ENCODE measurements around the gene CDH4.

Gene CDH4

GRCh38 chr20:61297491-61297890 lies 45.4 kb downstream of the CDH4 start:
- Mint-ChIP-seq H3K9me3 (no peaks in the 10 kb centered on the region), H3K36me3 (ENCODE audit: low read depth) (no peaks in the 10 kb centered on the region), H3K27ac (no peak overlapping the region), H3K4me3 (no peak overlapping the region), H3K27me3 (ENCODE audit: low read depth) (no peaks in the 10 kb centered on the region), H3K4me1 (ENCODE audit: low read depth) (no peaks in the 10 kb centered on the region)

DNA sequence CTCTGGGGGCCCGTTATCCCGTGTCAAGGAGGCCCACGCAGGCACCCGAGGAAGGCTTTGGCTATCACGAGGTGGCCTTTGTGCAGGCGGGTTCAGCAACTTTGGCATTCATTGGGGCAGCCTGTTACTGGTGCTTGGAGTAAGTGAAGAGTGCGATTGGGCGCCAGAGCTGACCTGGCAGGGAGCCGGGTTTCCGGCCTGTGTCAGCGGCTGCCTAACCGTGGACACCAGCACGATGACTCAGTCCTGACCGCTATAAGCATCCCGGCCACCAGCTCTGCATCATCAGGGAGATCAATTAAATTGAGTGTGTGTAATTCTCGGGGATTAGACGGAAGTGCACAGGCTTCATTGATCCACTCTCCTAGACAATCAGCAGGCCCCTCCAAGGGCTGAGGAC lies 45.9 kb downstream of the CDH4 start:
- Mint-ChIP-seq H3K4me1 (ENCODE audit: low read depth) (no peaks in the 10 kb centered on the region), H3K36me3 (ENCODE audit: low read depth) (no peaks in the 10 kb centered on the region), H3K4me3 (no peak overlapping the region), H3K27ac (no peak overlapping the region), H3K9me3 (no peaks in the 10 kb centered on the region), H3K27me3 (ENCODE audit: low read depth) (no peaks in the 10 kb centered on the region)

GRCh38 chr20:61298661-61299060 lies 46.6 kb downstream of the CDH4 start:
- H3K4me1 Mint-ChIP-seq (ENCODE audit: low read depth), result no peaks in the 10 kb centered on the region
- H3K27ac Mint-ChIP-seq, result no peak overlapping the region
- H3K9me3 Mint-ChIP-seq, result no peaks in the 10 kb centered on the region
- no peaks in the 10 kb centered on the region for H3K36me3 Mint-ChIP-seq (ENCODE audit: low read depth)
- no peaks in the 10 kb centered on the region for H3K27me3 Mint-ChIP-seq (ENCODE audit: low read depth)
- no peak overlapping the region for H3K4me3 Mint-ChIP-seq

GRCh38 chr20:61299104-61299503 lies 47.0 kb downstream of the CDH4 start:
- H3K9me3 Mint-ChIP-seq, result no peaks in the 10 kb centered on the region

GRCh38 chr20:61299618-61300017 lies 47.6 kb downstream of the CDH4 start:
- Mint-ChIP-seq H3K9me3 (no peaks in the 10 kb centered on the region), H3K4me1 (ENCODE audit: low read depth) (no peaks in the 10 kb centered on the region), H3K36me3 (ENCODE audit: low read depth) (no peaks in the 10 kb centered on the region), H3K27me3 (ENCODE audit: low read depth) (no peaks in the 10 kb centered on the region), H3K4me3 (no peak overlapping the region), H3K27ac (no peak overlapping the region)

More at GRCh38 chr20:61299104-61299503, 47.0 kb downstream of the CDH4 start:
- no peak overlapping the region for H3K4me3 Mint-ChIP-seq
- no peaks in the 10 kb centered on the region for H3K27me3 Mint-ChIP-seq (ENCODE audit: low read depth)
- no peak overlapping the region for H3K27ac Mint-ChIP-seq
- H3K4me1 Mint-ChIP-seq (ENCODE audit: low read depth), result no peaks in the 10 kb centered on the region
- no peaks in the 10 kb centered on the region for H3K36me3 Mint-ChIP-seq (ENCODE audit: low read depth)

DNA sequence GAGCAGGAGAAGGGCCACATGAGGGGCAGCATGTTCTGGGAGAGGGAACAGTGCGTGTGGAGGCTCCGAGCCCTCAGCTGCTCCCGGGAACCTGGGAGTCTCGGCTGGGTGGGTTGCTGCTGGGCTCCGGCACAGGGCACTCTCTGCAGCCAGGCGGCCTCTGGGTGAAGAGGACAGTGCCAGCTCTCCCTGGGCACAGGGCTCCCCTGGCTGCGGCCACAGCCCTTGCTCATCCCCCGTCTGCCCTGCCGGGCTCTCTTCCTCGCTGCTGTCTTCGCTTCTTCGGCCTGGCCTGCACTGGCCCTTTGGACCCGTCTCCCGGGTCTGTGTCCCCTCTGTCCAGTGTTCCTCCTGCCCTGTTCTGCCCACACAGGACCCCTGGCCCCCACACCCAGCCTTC lies 48.2 kb downstream of the CDH4 start:
- Mint-ChIP-seq H3K9me3 (no peaks in the 10 kb centered on the region), H3K4me3 (no peak overlapping the region), H3K4me1 (ENCODE audit: low read depth) (no peaks in the 10 kb centered on the region), H3K27me3 (ENCODE audit: low read depth) (no peaks in the 10 kb centered on the region), H3K27ac (no peak overlapping the region), H3K36me3 (ENCODE audit: low read depth) (no peaks in the 10 kb centered on the region)

GRCh38 chr20:61300709-61301108 lies 48.6 kb downstream of the CDH4 start:
- Mint-ChIP-seq H3K4me1 (ENCODE audit: low read depth) (no peaks in the 10 kb centered on the region), H3K27me3 (ENCODE audit: low read depth) (no peaks in the 10 kb centered on the region), H3K27ac (no peak overlapping the region), H3K9me3 (no peaks in the 10 kb centered on the region), H3K36me3 (ENCODE audit: low read depth) (no peaks in the 10 kb centered on the region), H3K4me3 (no peak overlapping the region)

DNA sequence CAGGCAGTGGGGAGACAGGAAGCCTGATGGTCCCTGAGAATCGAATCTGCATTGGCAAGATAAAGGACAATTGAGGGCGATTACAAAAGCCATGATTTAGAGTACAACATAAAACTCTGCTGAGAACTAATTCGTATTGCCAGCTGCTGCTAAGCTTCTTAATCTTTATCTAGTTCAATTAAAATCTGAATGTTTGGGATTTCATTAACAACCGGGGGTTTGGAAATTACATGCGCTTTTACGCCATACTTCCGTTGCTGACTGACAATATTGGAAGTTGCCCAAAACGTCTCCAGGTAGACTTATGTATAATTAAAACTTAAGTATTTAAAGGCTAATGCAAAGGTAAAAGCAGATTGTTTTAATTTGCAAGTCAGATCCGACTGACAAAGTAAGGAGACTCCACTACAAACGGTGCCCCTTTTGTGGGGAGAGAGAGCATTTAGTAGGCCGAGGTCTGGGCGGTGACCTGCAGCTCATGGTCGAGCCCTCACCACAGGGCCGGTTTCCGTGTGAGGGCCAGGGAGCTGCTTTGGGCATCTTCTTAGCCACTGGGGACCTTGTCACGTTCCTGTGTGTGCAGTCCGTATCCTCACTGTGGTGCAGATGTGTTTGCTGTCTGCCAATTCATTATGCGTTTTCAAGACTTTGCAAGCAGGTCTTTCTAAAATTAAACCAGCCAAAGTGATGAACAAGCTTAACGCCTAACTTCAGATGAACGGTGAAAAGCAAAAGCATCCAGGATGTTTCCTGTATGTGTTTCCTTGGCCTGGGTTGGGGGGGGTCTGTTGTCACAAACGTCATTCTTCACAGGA lies 49.9 kb downstream of the CDH4 start:
- Mint-ChIP-seq H3K9me3 (no peaks in the 10 kb centered on the region), H3K36me3 (ENCODE audit: low read depth) (no peaks in the 10 kb centered on the region), H3K27ac (no peak overlapping the region), H3K4me3 (no peak overlapping the region), H3K4me1 (ENCODE audit: low read depth) (no peaks in the 10 kb centered on the region), H3K27me3 (ENCODE audit: low read depth) (no peaks in the 10 kb centered on the region)

DNA sequence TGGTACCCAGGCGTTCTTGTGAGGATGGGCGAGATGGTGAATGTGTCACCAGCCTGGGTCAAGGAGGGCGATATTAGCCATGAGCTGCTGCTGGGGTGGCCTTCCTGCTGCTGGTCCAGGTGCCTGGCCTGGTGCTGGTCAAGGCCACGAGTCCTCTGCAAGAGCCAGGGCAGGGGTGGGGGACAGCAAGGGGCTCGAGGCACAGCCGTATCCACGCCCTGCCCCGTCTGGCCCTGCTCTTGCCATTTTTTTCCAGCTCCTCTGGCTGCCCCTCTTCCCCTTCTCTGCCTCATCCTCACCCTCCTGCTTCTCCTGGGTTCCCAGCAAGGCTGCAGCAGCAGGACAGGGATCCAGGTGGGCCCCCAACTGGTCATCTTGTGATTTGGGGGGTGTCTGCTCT lies 51.2 kb downstream of the CDH4 start:
- H3K9me3 Mint-ChIP-seq, result no peaks in the 10 kb centered on the region
- no peak overlapping the region for H3K27ac Mint-ChIP-seq
- H3K36me3 Mint-ChIP-seq (ENCODE audit: low read depth), result no peaks in the 10 kb centered on the region
- no peaks in the 10 kb centered on the region for H3K27me3 Mint-ChIP-seq (ENCODE audit: low read depth)
- H3K4me3 Mint-ChIP-seq, result no peak overlapping the region
- H3K4me1 Mint-ChIP-seq (ENCODE audit: low read depth), result no peaks in the 10 kb centered on the region

- no peaks in the 10 kb centered on the region for H3K9me3 Mint-ChIP-seq
- no peak overlapping the region for H3K27ac Mint-ChIP-seq
- no peaks in the 10 kb centered on the region for H3K36me3 Mint-ChIP-seq (ENCODE audit: low read depth)
- H3K4me1 Mint-ChIP-seq (ENCODE audit: low read depth), result no peaks in the 10 kb centered on the region
- H3K4me3 Mint-ChIP-seq, result no peak overlapping the region
- H3K27me3 Mint-ChIP-seq (ENCODE audit: low read depth), result no peaks in the 10 kb centered on the region
Measured at GRCh38 chr20:61303675-61304074, 51.6 kb downstream of the CDH4 start.

DNA sequence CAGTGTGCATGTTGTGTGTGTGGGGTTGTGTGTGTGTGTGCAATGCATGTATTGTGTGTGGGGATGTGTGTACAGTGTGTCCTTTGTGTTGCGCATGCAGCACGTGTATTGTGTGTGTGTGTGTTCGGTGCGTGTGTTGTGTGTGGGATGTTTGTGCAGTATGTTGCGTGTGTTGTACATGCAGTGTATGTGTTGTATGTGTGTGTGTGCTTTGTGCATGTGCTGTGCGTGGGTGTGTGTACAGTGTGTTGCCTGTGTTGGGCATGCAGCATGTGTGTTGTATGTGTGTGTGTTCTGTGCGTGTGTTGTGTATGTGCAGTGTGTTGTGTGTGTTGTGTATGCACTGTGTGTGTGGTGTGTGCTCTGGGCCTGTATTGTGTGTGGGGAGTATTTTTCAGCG lies 52.7 kb downstream of the CDH4 start:
- Mint-ChIP-seq H3K4me3 (no peak overlapping the region), H3K4me1 (ENCODE audit: low read depth) (no peaks in the 10 kb centered on the region), H3K9me3 (no peaks in the 10 kb centered on the region), H3K27me3 (ENCODE audit: low read depth) (no peaks in the 10 kb centered on the region), H3K27ac (no peak overlapping the region), H3K36me3 (ENCODE audit: low read depth) (no peaks in the 10 kb centered on the region)

- Mint-ChIP-seq H3K27me3 (ENCODE audit: low read depth) (no peaks in the 10 kb centered on the region), H3K4me3 (no peak overlapping the region), H3K4me1 (ENCODE audit: low read depth) (no peaks in the 10 kb centered on the region), H3K9me3 (no peaks in the 10 kb centered on the region), H3K36me3 (ENCODE audit: low read depth) (no peaks in the 10 kb centered on the region), H3K27ac (no peak overlapping the region)
Measured at GRCh38 chr20:61306937-61307475, 54.9 kb downstream of the CDH4 start.

DNA sequence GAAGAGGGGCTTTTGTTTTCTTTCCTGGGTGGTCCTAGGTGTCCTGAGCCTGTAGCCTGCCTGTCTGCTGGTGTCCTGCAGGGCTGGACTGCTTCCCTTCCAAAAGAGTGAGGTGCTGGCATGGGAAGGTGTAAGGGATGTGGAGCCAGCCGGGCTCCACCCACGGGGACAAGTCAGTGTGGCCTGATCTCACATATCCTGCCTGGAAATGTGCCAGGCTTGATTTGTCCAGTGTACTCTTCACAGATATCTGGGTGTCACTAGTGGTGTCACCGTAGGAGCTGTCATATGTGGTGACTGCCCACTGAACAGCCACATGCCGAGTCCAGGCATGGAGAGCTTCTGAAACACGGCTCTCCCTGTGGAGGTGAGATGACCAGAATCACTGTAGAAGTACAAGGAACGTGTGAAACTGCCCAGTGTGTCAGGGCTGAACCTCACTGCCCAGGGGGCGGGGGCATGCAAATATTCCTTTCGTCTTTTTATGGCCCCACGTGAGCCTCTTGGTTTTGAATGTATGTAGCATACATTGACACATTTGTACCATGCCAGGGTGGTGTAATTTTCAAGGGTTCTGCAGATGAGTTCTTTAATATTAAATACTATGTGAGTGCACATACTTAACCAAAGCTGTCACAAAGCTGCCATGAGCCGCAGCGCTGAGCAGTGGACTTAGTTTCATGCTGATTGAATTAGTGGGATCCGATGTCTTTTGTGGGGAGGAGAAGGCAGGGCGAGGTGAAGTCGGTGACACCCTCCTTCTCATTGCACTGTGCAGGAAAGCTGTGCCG lies 55.8 kb downstream of the CDH4 start:
- Mint-ChIP-seq H3K27me3 (ENCODE audit: low read depth) (no peaks in the 10 kb centered on the region), H3K36me3 (ENCODE audit: low read depth) (no peaks in the 10 kb centered on the region), H3K9me3 (no peaks in the 10 kb centered on the region), H3K4me1 (ENCODE audit: low read depth) (no peaks in the 10 kb centered on the region), H3K4me3 (no peak overlapping the region), H3K27ac (no peak overlapping the region)

DNA sequence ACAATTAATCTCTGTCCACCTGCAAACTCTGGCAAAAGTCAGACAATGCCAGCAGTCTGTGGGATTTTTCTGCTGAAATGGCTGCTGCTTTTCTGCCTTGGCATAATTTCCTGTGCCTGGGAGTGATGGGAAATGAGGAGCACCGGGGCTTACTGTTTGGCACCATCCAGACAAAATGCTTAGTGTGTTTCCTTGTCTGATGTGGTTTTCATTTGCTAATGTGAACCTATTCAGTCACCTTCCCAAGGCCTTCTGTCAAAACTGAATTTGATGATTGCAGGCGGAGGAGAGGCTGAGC lies 56.4 kb downstream of the CDH4 start:
- no peaks in the 10 kb centered on the region for H3K27me3 Mint-ChIP-seq (ENCODE audit: low read depth)
- no peaks in the 10 kb centered on the region for H3K36me3 Mint-ChIP-seq (ENCODE audit: low read depth)
- H3K4me3 Mint-ChIP-seq, result no peak overlapping the region
- no peaks in the 10 kb centered on the region for H3K9me3 Mint-ChIP-seq
- no peak overlapping the region for H3K27ac Mint-ChIP-seq
- no peaks in the 10 kb centered on the region for H3K4me1 Mint-ChIP-seq (ENCODE audit: low read depth)

GRCh38 chr20:61310954-61311353 lies 58.9 kb downstream of the CDH4 start:
- no peaks in the 10 kb centered on the region for H3K36me3 Mint-ChIP-seq (ENCODE audit: low read depth)
- no peak overlapping the region for H3K4me3 Mint-ChIP-seq
- H3K27ac Mint-ChIP-seq, result no peak overlapping the region
- H3K9me3 Mint-ChIP-seq, result no peaks in the 10 kb centered on the region
- no peaks in the 10 kb centered on the region for H3K4me1 Mint-ChIP-seq (ENCODE audit: low read depth)
- no peaks in the 10 kb centered on the region for H3K27me3 Mint-ChIP-seq (ENCODE audit: low read depth)
